Heart right ventricle (tissue), 16 donors: Measurements from ENCODE around the gene FGD4. TPM values are rescaled to one million over a fixed set of nuclear protein-coding genes. Genes with fewer than 3 reads are reported as not detected.

Source experiments
- ATAC-seq, 8 donors: fragments of 200-7000 bp; cut with Tn5 transposase; one replicate each; pipeline ENCODE4 v1.9.1; 2020; ENCODE audit warnings: mild to moderate bottlenecking in 8 of 8, moderate library complexity in 8 of 8, moderate number of reproducible peaks in 1 of 8
- DNase-seq, 2 donors: peaks; one replicate each; pipeline ENCODE4 v3.0.0-alpha.2; 2020
- H3K27ac ChIP-seq, 10 donors: fragments of 200-600 bp; sonication (generic) in 2 of 10; one replicate each; pipeline versions ENCODE4 v1.5.0 to v1.8.0; 2020 to 2022; ENCODE audit warnings: mild to moderate bottlenecking in 3 of 10
- H3K27me3 ChIP-seq, 7 donors: fragments of 200-600 bp; one replicate each; pipeline ENCODE4 v1.8.0; 2021 to 2022; ENCODE audit warnings: mild to moderate bottlenecking in 2 of 7
- H3K36me3 ChIP-seq, 9 donors: fragments of 200-600 bp; sonication (generic) in 1 of 9; one replicate each; pipeline versions ENCODE4 v1.5.0 to v1.8.0; 2020 to 2022; ENCODE audit warnings: mild to moderate bottlenecking in 2 of 9
- H3K4me1 ChIP-seq, 9 donors: fragments of 200-600 bp; sonication (generic) in 1 of 9; one replicate each; pipeline versions ENCODE4 v1.5.0 to v1.8.0; 2020 to 2022; ENCODE audit warnings: mild to moderate bottlenecking in 4 of 9
- H3K4me3 ChIP-seq, 10 donors: fragments of 200-600 bp; sonication (generic) in 2 of 10; one replicate each; pipeline versions ENCODE4 v1.5.0 to v1.8.0; 2020 to 2022; ENCODE audit warnings: mild to moderate bottlenecking in 7 of 10, moderate library complexity in 2 of 10
- H3K9me3 ChIP-seq, 11 donors: fragments of 200-600 bp in 10 of 11; sonication (generic) in 2 of 11; one replicate each; pipeline versions ENCODE4 v1.5.0 to v1.8.0; 2013 to 2022; ENCODE audit warnings: mild to moderate bottlenecking in 2 of 11, control low read depth in 1 of 11, moderate library complexity in 1 of 11
- CTCF ChIP-seq, 9 donors: fragments of 200-600 bp; sonication (generic) in 2 of 9; IDR thresholded peaks; one replicate each; pipeline versions ENCODE4 v1.5.0 to v1.8.0; 2021 to 2022; ENCODE audit warnings: antibody characterized with exemption in 9 of 9, mild to moderate bottlenecking in 5 of 9, moderate library complexity in 1 of 9
- WGBS, 2 donors: extraction: QIAGEN DNeasy Blood & Tissue Kit; methylation state at CpG; one replicate each; pipeline ENCODE4 v1.1.7; 2013; ENCODE audit warnings: inconsistent platforms in 1 of 2; 5-methylcytosine and 5-hydroxymethylcytosine counted together
- intact Hi-C, 10 donors: fragments of 100-400 bp; cut with DNase I; formaldehyde crosslinking; loops; one replicate each; pipeline versions ENCODE4 v1.11.1 to v1.14.2; 2022
- polyA plus RNA-seq, 2 donors: library from polyadenylated mRNA; stranded (reverse); fragments of 200-250 nt; gene quantifications; one replicate each; pipeline ENCODE4 v1.2.3, GENCODE V29; 2013
- total RNA-seq, 10 donors: library from RNA; stranded (reverse); fragmentation: NEBNext Ultra II Directional in 3 of 10; extraction: Animal tissue kit (Norgen Biotek cat#: 25700) in 3 of 10; gene quantifications; one replicate each; pipeline versions ENCODE4 v1.2.1 to v1.2.4, GENCODE V29; 2021 to 2023
- donor health status: Arrhythmogenic right ventricular cardiomyopathy.
- donor health status: ischemic (EF 13 %, LVEDD 7.1; RV severe dilation, severe dysfunction).
- donor health status: healthy with polysubstance abuse.
- donor health status: DM: no; HTN: yes; CAD: no.
- donor health status: DM: no; HTN: no; CAD: no.
- donor health status: ischemic (EF 25% LVEDD 6.9; RV normal size, moderate dysfunction).
- donor health status: ischemic (EF 25% LVEDD 5.7; RV mildly dilated, moderate dysfunction).
- donor health status: healthy.
- donor health status: DM: yes; HTN: yes; CAD: no.
- donor health status: Ischemic cardiomyopathy.
- donor health status: ischemic (EF 35%, LVEDD 5.7; RV mildly dilated, moderate dysfunction).
- donor health status: nonischemic (EF 11% LVEDD 7.7; RV severe dilation, severe dysfunction).
- donor health status: DM: yes; HTN: yes; CAD: no.
- donor health status: PGD.
- donor health status: ischemic (EF 29% LVEDD 5.4; RV normal size, mild dysfunction).
- donor health status: nonischemic (EF 23%, LVEDD 6.1; RV moderate dilation, normal function).

The FGD4 gene
- total and polyA plus RNA-seq, 12 donors: 2.6 to 36.9 (median 25.5) TPM

- intact Hi-C loops: loop anchor here in 1 of 10 donors (10.0 kb wide), 1 partner anchor 82 kb away; no protein-coding TSS in a partner anchor
- Histone ChIP-seq H3K27me3 (no peaks in the 10 kb centered on the region), H3K9me3 (no peaks in the 10 kb centered on the region), H3K27ac (peak overlapping the region in 1 of 10 donors; percentile 57), H3K36me3 (no peaks in the 10 kb centered on the region), H3K4me3 (no peak overlapping the region), H3K4me1 (peaks cover 0 to 50% (median 36%) of the 10 kb centered on the region in 9 donors)
- WGBS, 2 donors: 41 to 55% methylated on average over 14 of the region's 14 CpGs
- TF ChIP-seq CTCF (IDR thresholded peaks at IDR 0.05): no peak
- DNase-seq (no peak), ATAC-seq (peak in 6 of 8 donors; percentile 26 to 85 (median 58))
Measured at GRCh38 chr12:32446316-32447119, 47.2 kb downstream of the FGD4 start.

GRCh38 chr12:32448586-32448985 is 49.2 kb downstream of the FGD4 start:
- peak overlapping the region in 1 of 10 donors; percentile 13 for H3K27ac ChIP-seq
- intact Hi-C loops: loop anchor here in 1 of 10 donors (10.0 kb wide), 1 partner anchor 84 kb away; no protein-coding TSS in a partner anchor

GRCh38 chr12:32450363-32450762 is 51.0 kb downstream of the FGD4 start:
- H3K27me3 ChIP-seq: no peaks in the 10 kb centered on the region
- DNase-seq (no peak), ATAC-seq (no peak)
- no peak for TF ChIP-seq CTCF (IDR thresholded peaks at IDR 0.05)
- intact Hi-C loops: loop anchor here in 8 of 10 donors (5.0 to 10.0 kb wide), 7 partner anchors 48 to 222 kb away; partner anchors contain the start of gene FGD4 (in 2 of the 8)
- H3K4me1 ChIP-seq: peaks cover 0 to 76% (median 52%) of the 10 kb centered on the region in 9 donors
- no peaks in the 10 kb centered on the region for H3K36me3 ChIP-seq
- 78 to 89% methylated on average over 2 of the region's 2 CpGs for WGBS, 2 donors
- no peak overlapping the region for H3K4me3 ChIP-seq
- H3K9me3 ChIP-seq: no peaks in the 10 kb centered on the region
- H3K27ac ChIP-seq: peak overlapping the region in 5 of 10 donors; percentile 42 to 65 (median 58)

More at GRCh38 chr12:32448586-32448985, 49.2 kb downstream of the FGD4 start:
- Histone ChIP-seq H3K4me3 (no peak overlapping the region), H3K9me3 (no peaks in the 10 kb centered on the region), H3K27me3 (no peaks in the 10 kb centered on the region), H3K4me1 (peaks cover 0 to 66% (median 36%) of the 10 kb centered on the region in 9 donors), H3K36me3 (no peaks in the 10 kb centered on the region)
- DNase-seq: no peak
- no peak for TF ChIP-seq CTCF (IDR thresholded peaks at IDR 0.05)
- ATAC-seq: no peak
- whole genome bisulfite sequencing, 2 donors: 74 to 80% methylated on average over 6 of the region's 6 CpGs

GRCh38 chr12:32450768-32451167 is 51.4 kb downstream of the FGD4 start:
- H3K27ac ChIP-seq: peak overlapping the region in 6 of 10 donors; percentile 42 to 65 (median 58)
- H3K4me3 ChIP-seq: no peak overlapping the region
- no peak for TF ChIP-seq CTCF (IDR thresholded peaks at IDR 0.05)
- H3K4me1 ChIP-seq: peaks cover 0 to 77% (median 50%) of the 10 kb centered on the region in 9 donors
- no peaks in the 10 kb centered on the region for H3K9me3 ChIP-seq
- intact Hi-C loops: loop anchor here in 8 of 10 donors (5.0 to 10.0 kb wide), 7 partner anchors 48 to 222 kb away; partner anchors contain the start of gene FGD4 (in 2 of the 8)
- no peaks in the 10 kb centered on the region for H3K27me3 ChIP-seq
- peak in 1 of 2 donors; percentile 12 for DNase-seq
- 50 to 74% methylated on average over 1 of the region's 1 CpG for WGBS, 2 donors
- no peaks in the 10 kb centered on the region for H3K36me3 ChIP-seq
- ATAC-seq: peak in 7 of 8 donors; percentile 41 to 76 (median 62)
